ENCODE data around the gene TADA3. TPM values are rescaled to one million over a fixed set of nuclear protein-coding genes. Genes with fewer than 3 reads are reported as not detected.
A peak's percentile ranks its signal among the peaks of the same experiment; 100 is the strongest.

The TADA3 gene
- polyA plus RNA-seq, 4 donors: 50.5 to 79.8 (median 60.8) TPM

GRCh38 chr3:9731206-9732079 is 60.8 kb downstream of the TADA3 start, which contains the start of gene BRPF1:
Gene BRPF1, plus strand, starts transcription at chr3:9731735. Its CDS starts 2,406 bp downstream, at chr3:9734141.
- DNase-seq (ENCODE audit: low read depth in 4 of 4, low spot score in 3 of 4): peak; percentile 97 to 99 (median 98)

- DNase-seq (ENCODE audit: low read depth in 4 of 4, low spot score in 3 of 4): no peak
Measured at GRCh38 chr3:9730657-9731205, 61.5 kb downstream of the TADA3 start.

Other genes starting within 250 kb of the TADA3 start
- gene LHFPL4, start 238.7 kb downstream of the TADA3 start, polyA plus RNA-seq (ENCODE audit: insufficient read length in 4 of 4): under 1 TPM; 0.03 to 0.07 (median 0.06) TPM
- gene MTMR14, start 143.0 kb downstream of the TADA3 start, polyA plus RNA-seq (ENCODE audit: insufficient read length in 4 of 4): 10 to 100 TPM; 22.7 to 38.6 (median 31.8) TPM
- gene CPNE9, start 88.6 kb downstream of the TADA3 start, polyA plus RNA-seq (ENCODE audit: insufficient read length in 4 of 4): under 1 TPM in 2 of 4 donors, not detected in 2; 0.15 to 0.17 TPM
- gene BRPF1, start 60.7 kb downstream of the TADA3 start, polyA plus RNA-seq (ENCODE audit: insufficient read length in 4 of 4): 10 to 100 TPM; 18.5 to 23.2 (median 19.0) TPM
- 10 to 100 TPM; 32.1 to 74.8 (median 50.5) TPM for gene OGG1, start 42.5 kb downstream of the TADA3 start, polyA plus RNA-seq (ENCODE audit: insufficient read length in 4 of 4)
- 10 to 100 TPM; 17.0 to 41.1 (median 21.1) TPM for gene CAMK1, start 22.5 kb downstream of the TADA3 start, polyA plus RNA-seq (ENCODE audit: insufficient read length in 4 of 4)
- gene ARPC4, start 609 bp upstream of the TADA3 start, polyA plus RNA-seq (ENCODE audit: insufficient read length in 4 of 4): 100 to 1,000 TPM; 103 to 150 (median 131) TPM
- 10 to 100 TPM; 33.3 to 93.1 (median 56.7) TPM for gene TTLL3, start 17.8 kb upstream of the TADA3 start, polyA plus RNA-seq (ENCODE audit: insufficient read length in 4 of 4)
- gene RPUSD3, start 51.5 kb upstream of the TADA3 start, polyA plus RNA-seq (ENCODE audit: insufficient read length in 4 of 4): 10 to 100 TPM; 20.4 to 43.0 (median 30.8) TPM
- gene CIDEC, start 87.8 kb upstream of the TADA3 start, polyA plus RNA-seq (ENCODE audit: insufficient read length in 4 of 4): under 1 TPM in 1 of 4 donors, not detected in 3; 0.37 TPM
- gene JAGN1, start 98.1 kb upstream of the TADA3 start, polyA plus RNA-seq (ENCODE audit: insufficient read length in 4 of 4): 10 to 100 TPM; 31.1 to 46.2 (median 44.1) TPM
- 10 to 100 TPM in 3 of 4 donors, 1 to 10 TPM in 1; 1.8 to 20.1 (median 14.7) TPM for gene IL17RE, start 110.4 kb upstream of the TADA3 start, polyA plus RNA-seq (ENCODE audit: insufficient read length in 4 of 4)
- gene IL17RC, start 124.6 kb upstream of the TADA3 start, polyA plus RNA-seq (ENCODE audit: insufficient read length in 4 of 4): 10 to 100 TPM; 39.0 to 44.0 (median 42.5) TPM
- gene CRELD1, start 141.4 kb upstream of the TADA3 start, polyA plus RNA-seq (ENCODE audit: insufficient read length in 4 of 4): 10 to 100 TPM; 44.9 to 77.3 (median 54.0) TPM
- 1 to 10 TPM; 3.2 to 5.6 (median 3.6) TPM for gene PRRT3, start 159.9 kb upstream of the TADA3 start, polyA plus RNA-seq (ENCODE audit: insufficient read length in 4 of 4)
- 10 to 100 TPM; 65.1 to 94.4 (median 83.4) TPM for gene EMC3, start 194.4 kb upstream of the TADA3 start, polyA plus RNA-seq (ENCODE audit: insufficient read length in 4 of 4)
- 10 to 100 TPM; 14.6 to 22.0 (median 18.6) TPM for gene FANCD2, start 234.0 kb upstream of the TADA3 start, polyA plus RNA-seq (ENCODE audit: insufficient read length in 4 of 4)

Data from left renal pelvis (tissue), 4 donors.